Vagina (tissue), 2 donors: Measurements from ENCODE around the gene SLC66A2.

ENCODE experiments used
- POLR2A ChIP-seq, 2 donors: fragments of 450-650 bp; IDR thresholded peaks; one replicate each; pipeline ENCODE4 v1.6.1; 2017; ENCODE audit warnings: antibody characterized with exemption in 2 of 2, mild to moderate bottlenecking in 2 of 2, moderate library complexity in 2 of 2
- POLR2AphosphoS5 ChIP-seq, 2 donors: sonication (generic); formaldehyde crosslinking; IDR thresholded peaks; one replicate each; pipeline ENCODE4 v1.9.0; 2017; ENCODE audit warnings: antibody characterized with exemption in 2 of 2, mild to moderate bottlenecking in 2 of 2, low read depth in 1 of 2; ENCODE audit not compliant: insufficient read depth in 1 of 2
- TF ChIP-seq, protein P1 (sequence below), 3 experiments: fragments of 450-650 bp in 2 of 3; fragments of 200-600 bp in 1 of 3; sonication (generic) in 1 of 3; IDR thresholded peaks; one replicate each; pipeline ENCODE4 v1.5.1; 2017 to 2019; ENCODE audit warnings: antibody characterized with exemption in 3 of 3, mild to moderate bottlenecking in 2 of 3, moderate library complexity in 2 of 3

GRCh38 chr18:79952456-79952995 is 1.1 kb upstream of the SLC66A2 start:
- no peak for TF ChIP-seq POLR2A (IDR thresholded peaks at IDR 0.05)
- TF ChIP-seq, protein P1, sequence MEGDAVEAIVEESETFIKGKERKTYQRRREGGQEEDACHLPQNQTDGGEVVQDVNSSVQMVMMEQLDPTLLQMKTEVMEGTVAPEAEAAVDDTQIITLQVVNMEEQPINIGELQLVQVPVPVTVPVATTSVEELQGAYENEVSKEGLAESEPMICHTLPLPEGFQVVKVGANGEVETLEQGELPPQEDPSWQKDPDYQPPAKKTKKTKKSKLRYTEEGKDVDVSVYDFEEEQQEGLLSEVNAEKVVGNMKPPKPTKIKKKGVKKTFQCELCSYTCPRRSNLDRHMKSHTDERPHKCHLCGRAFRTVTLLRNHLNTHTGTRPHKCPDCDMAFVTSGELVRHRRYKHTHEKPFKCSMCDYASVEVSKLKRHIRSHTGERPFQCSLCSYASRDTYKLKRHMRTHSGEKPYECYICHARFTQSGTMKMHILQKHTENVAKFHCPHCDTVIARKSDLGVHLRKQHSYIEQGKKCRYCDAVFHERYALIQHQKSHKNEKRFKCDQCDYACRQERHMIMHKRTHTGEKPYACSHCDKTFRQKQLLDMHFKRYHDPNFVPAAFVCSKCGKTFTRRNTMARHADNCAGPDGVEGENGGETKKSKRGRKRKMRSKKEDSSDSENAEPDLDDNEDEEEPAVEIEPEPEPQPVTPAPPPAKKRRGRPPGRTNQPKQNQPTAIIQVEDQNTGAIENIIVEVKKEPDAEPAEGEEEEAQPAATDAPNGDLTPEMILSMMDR (IDR thresholded peaks at IDR 0.05): no peak
- no peak for TF ChIP-seq POLR2AphosphoS5 (IDR thresholded peaks at IDR 0.05; ENCODE audit: insufficient read depth in 1 of 2, low read depth in 1 of 2)
